HG02885 (cell line): ENCODE results near the gene INSC.
"Not testable (repeated sequence)": the region's sequence is repeated elsewhere in the genome, so short reads cannot be mapped to it uniquely, and the experiment has no call there.

ENCODE experiments used
- ATAC-seq: cut with Tn5 transposase; IDR thresholded peaks from one replicate; pipeline ENCODE4 v1.9.1; 2021; ENCODE audit warnings: mild to moderate bottlenecking; ENCODE audit not compliant: unreplicated experiment, poor library complexity

INSC gene

GRCh38 chr11:15114501-15115475, at the start of gene INSC:
TSS of gene INSC (plus strand) at chr11:15114923. CDS start at chr11:15149175, 34,252 bp downstream.
- no peak for ATAC-seq

- ATAC-seq: not testable (repeated sequence)
Measured at GRCh38 chr11:15069751-15070150, 45.0 kb upstream of the INSC start.

- ATAC-seq: no peak
Measured at GRCh38 chr11:15071556-15072255, 43.0 kb upstream of the INSC start.

- ATAC-seq: no peak
Measured at GRCh38 chr11:15072551-15073143, 42.1 kb upstream of the INSC start.

GRCh38 chr11:15073361-15074205, 41.1 kb upstream of the INSC start, which contains the start of gene CALCB:
TSS of gene CALCB (plus strand) at chr11:15073593. CDS start at chr11:15074719, 1,126 bp downstream.
- ATAC-seq: no peak

- peak; percentile 96 for ATAC-seq
Measured at GRCh38 chr11:15074206-15075161, 40.2 kb upstream of the INSC start.

GRCh38 chr11:15075162-15075526, 39.6 kb upstream of the INSC start:
- ATAC-seq: no peak

GRCh38 chr11:15091175-15091574, 23.5 kb upstream of the INSC start:
- ATAC-seq: no peak

- no peak for ATAC-seq
Measured at GRCh38 chr11:15091625-15092024, 23.1 kb upstream of the INSC start.

GRCh38 chr11:15093432-15093831, 21.3 kb upstream of the INSC start:
- ATAC-seq: peak; percentile 94

GRCh38 chr11:15095736-15096228, 18.9 kb upstream of the INSC start:
- ATAC-seq: no peak

- no peak for ATAC-seq
Measured at GRCh38 chr11:15097411-15097810, 17.3 kb upstream of the INSC start.

GRCh38 chr11:15099267-15099666, 15.5 kb upstream of the INSC start:
- no peak for ATAC-seq

- peak; percentile 90 for ATAC-seq
Measured at GRCh38 chr11:15101072-15101709, 13.5 kb upstream of the INSC start.

- no peak for ATAC-seq
Measured at GRCh38 chr11:15104166-15104565, 10.6 kb upstream of the INSC start.

GRCh38 chr11:15106201-15106965, 8.3 kb upstream of the INSC start:
- ATAC-seq: no peak

- peak; percentile 50 for ATAC-seq
Measured at GRCh38 chr11:15107730-15108515, 6.8 kb upstream of the INSC start.
